ENCODE measurements around the gene CARD11.

- TF ChIP-seq POLR2A (IDR thresholded peaks at IDR 0.05) = no peak
- no peak for TF ChIP-seq CTCF (IDR thresholded peaks at IDR 0.05)
- no peak for TF ChIP-seq POLR2AphosphoS5 (IDR thresholded peaks at IDR 0.05)
These were observed 84.5 kb downstream of the CARD11 start for GRCh38 chr7:2959103-2959680.
